ENCODE data around the gene PHACTR1. TPM values are rescaled to one million over a fixed set of nuclear protein-coding genes. Genes with fewer than 3 reads are reported as not detected.

The PHACTR1 gene
- polyA plus RNA-seq, 1 of the 3 experiments (the other 2 are of a cell fraction): 0.12 TPM

DNA sequence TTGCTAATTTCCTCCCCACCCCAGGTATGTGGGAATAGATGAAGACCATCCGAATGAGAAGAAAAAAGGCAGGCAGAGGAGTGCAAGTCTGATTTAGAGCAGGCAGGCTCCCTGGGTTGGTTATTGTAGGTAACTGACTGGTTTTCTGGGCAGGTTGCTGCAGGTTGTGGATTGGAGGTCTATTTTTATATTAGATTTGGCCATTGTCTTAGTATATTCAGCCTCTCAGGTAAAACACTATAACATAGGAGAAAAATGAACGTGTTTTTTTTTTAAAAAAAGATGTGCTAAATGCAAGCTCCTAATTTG is 612.3 kb downstream of the PHACTR1 start:
- Histone ChIP-seq H3K4me2 (peak overlapping the region; percentile 95), H3K27ac (ENCODE audit: low read depth in 2 of 2, low read length in 1 of 2) (peak overlapping the region; percentile 86 to 89; a peak in 3 of 4 replicates), H3K9me3 (no peaks in the 10 kb centered on the region), H3K4me3 (ENCODE audit: low read depth in 2 of 2, low read length in 1 of 2) (peak overlapping the region; percentile 88 to 96), H3K79me2 (ENCODE audit: insufficient read depth) (peaks cover 20% of the 10 kb centered on the region), H3K4me1 (ENCODE audit: control insufficient read depth in 1 of 2, insufficient read depth in 2 of 2, low read depth in 1 of 2, low read length in 1 of 2) (peaks cover 4 to 12% of the 10 kb centered on the region in 2 experiments; a peak in 3 of 4 replicates), H2AFZ (ENCODE audit: low read depth) (peak overlapping the region; percentile 95), H4K20me1 (ENCODE audit: insufficient read depth) (no peaks in the 10 kb centered on the region), H3K36me3 (replicated peaks in 1 of 2; ENCODE audit: control insufficient read depth in 1 of 2, insufficient read depth in 2 of 2, low read length in 1 of 2) (peaks cover 18 to 21% of the 10 kb centered on the region in 2 experiments), H3F3A (replicated peaks; ENCODE audit: insufficient read depth) (peaks cover 8% of the 10 kb centered on the region), H3K27me3 (ENCODE audit: insufficient read depth) (no peaks in the 10 kb centered on the region), H3K9ac (peak overlapping the region; percentile 85), H3K9me2 (no peaks in the 10 kb centered on the region)
- WGBS (ENCODE audit: low lambda C conversion rate): 3% methylated on average over 2 of the region's 2 CpGs
- no peak for DNase-seq
- ChIA-PET CTCF (interaction anchor here (0.7 to 11.4 kb wide), 8 partner anchors 11 to 429 kb away, joined by 3 to 143 read pairs (median 4); partner anchors contain the start of gene SIRT5), POLR2A (interaction anchor here (1.0 to 3.0 kb wide), 7 partner anchors 26 to 419 kb away, joined by 3 to 18 read pairs (median 3); partner anchors contain the start of genes NOL7 and SIRT5)
- TF ChIP-seq FOXM1 (IDR thresholded peaks at IDR 0.05; ENCODE audit: low read depth) (no peak), EZH2phosphoT487 (IDR thresholded peaks at IDR 0.05; ENCODE audit: borderline replicate concordance, low read depth) (no peak), RCOR1 (IDR thresholded peaks at IDR 0.05; ENCODE audit: low read length) (no peak), ZBTB33 (IDR thresholded peaks at IDR 0.05; ENCODE audit: borderline replicate concordance, low read depth) (0 out of 2 replicates have a peak, but pooled peaks have one; percentile 5), RXRA (IDR thresholded peaks at IDR 0.05; ENCODE audit: borderline replicate concordance, low read depth) (no peak), YY1 (IDR thresholded peaks at IDR 0.05; ENCODE audit: low read depth) (no peak), FOSL2 (IDR thresholded peaks at IDR 0.05; ENCODE audit: borderline replicate concordance, low read depth) (no peak)

DNA sequence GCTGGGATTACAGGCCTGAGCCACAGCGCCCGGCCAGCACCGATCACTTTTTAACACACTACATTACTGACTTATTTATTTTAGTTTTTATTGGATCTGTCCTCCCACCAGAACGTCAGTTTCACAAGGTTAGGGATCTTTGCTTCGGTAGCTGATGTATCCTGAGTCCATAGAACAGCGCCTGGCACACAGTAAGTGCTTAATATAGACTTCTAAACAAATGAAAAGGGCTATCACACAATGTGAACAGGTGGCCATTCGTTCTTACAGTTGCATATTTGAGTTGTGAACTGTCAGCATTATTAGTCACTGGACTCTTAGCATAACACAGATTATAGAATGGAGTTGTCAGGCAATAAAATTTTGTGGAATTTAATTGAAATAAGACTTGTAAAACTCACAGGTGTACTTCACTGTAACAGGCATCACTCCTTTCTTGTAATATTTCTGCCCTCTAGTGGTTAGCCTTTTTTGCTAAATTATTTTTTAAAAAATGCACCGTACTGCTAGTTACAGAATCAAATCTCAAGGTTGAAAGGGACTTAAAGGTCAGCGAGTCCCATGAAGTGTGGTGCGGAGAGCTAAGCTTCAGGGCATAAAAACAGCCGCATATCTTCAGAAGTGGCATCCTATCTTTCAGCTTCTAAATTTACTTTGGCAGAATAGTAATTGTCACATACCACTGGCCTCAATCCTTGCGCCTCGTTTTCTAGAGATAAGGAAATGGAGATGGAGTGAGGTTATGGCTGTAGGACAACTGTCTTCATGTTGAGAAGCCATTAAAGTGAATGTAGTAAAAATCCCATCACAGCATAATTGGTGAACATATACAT is 615.2 kb downstream of the PHACTR1 start:
- H3K9me3 ChIP-seq: no peaks in the 10 kb centered on the region
- no peaks in the 10 kb centered on the region for H4K20me1 ChIP-seq (ENCODE audit: insufficient read depth)
- no peak overlapping the region for H3K9ac ChIP-seq
- peaks cover 11% of the 10 kb centered on the region for H3K79me2 ChIP-seq (ENCODE audit: insufficient read depth)
- no peaks in the 10 kb centered on the region for H3K36me3 ChIP-seq (replicated peaks in 1 of 2; ENCODE audit: control insufficient read depth in 1 of 2, insufficient read depth in 2 of 2, low read length in 1 of 2)
- no peaks in the 10 kb centered on the region for H3K27me3 ChIP-seq (ENCODE audit: insufficient read depth)
- ChIA-PET CTCF (interaction anchor here (0.6 to 11.4 kb wide), 22 partner anchors 9 to 694 kb away, joined by 3 to 143 read pairs (median 4); partner anchors contain the start of genes NOL7 and SIRT5), POLR2A (no interaction called here)
- H2AFZ ChIP-seq (ENCODE audit: low read depth): 0 out of 2 replicates have a peak overlapping the region, but pooled peaks have one; percentile 76
- DNase-seq: peak; percentile 27
- TF ChIP-seq CHD2 (IDR thresholded peaks at IDR 0.05; ENCODE audit: low read length, partially characterized antibody) (no peak), IRF3 (IDR thresholded peaks at IDR 0.05; ENCODE audit: low read depth, low read length) (no peak), SMC3 (IDR thresholded peaks at IDR 0.05; ENCODE audit: low read depth, low read length) (peak; percentile 52), POLR2AphosphoS5 (IDR thresholded peaks at IDR 0.05; ENCODE audit: low read depth, low read length) (no peak), RAD21 (IDR thresholded peaks at IDR 0.05; ENCODE audit: low read length) (peak; percentile 78), RXRA (IDR thresholded peaks at IDR 0.05; ENCODE audit: borderline replicate concordance, low read depth) (no peak)
- TF ChIP-seq, protein P1, sequence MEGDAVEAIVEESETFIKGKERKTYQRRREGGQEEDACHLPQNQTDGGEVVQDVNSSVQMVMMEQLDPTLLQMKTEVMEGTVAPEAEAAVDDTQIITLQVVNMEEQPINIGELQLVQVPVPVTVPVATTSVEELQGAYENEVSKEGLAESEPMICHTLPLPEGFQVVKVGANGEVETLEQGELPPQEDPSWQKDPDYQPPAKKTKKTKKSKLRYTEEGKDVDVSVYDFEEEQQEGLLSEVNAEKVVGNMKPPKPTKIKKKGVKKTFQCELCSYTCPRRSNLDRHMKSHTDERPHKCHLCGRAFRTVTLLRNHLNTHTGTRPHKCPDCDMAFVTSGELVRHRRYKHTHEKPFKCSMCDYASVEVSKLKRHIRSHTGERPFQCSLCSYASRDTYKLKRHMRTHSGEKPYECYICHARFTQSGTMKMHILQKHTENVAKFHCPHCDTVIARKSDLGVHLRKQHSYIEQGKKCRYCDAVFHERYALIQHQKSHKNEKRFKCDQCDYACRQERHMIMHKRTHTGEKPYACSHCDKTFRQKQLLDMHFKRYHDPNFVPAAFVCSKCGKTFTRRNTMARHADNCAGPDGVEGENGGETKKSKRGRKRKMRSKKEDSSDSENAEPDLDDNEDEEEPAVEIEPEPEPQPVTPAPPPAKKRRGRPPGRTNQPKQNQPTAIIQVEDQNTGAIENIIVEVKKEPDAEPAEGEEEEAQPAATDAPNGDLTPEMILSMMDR (IDR thresholded peaks at IDR 0.05): peak; percentile 77
- peaks cover 8 to 11% of the 10 kb centered on the region in 2 experiments; a peak in 3 of 4 replicates for H3K4me1 ChIP-seq (ENCODE audit: control insufficient read depth in 1 of 2, insufficient read depth in 2 of 2, low read depth in 1 of 2, low read length in 1 of 2)
- H3K9me2 ChIP-seq: no peaks in the 10 kb centered on the region
- H3K4me2 ChIP-seq: no peak overlapping the region
- WGBS (ENCODE audit: low lambda C conversion rate): 55% methylated on average over 13 of the region's 13 CpGs
- no peak overlapping the region for H3K27ac ChIP-seq (ENCODE audit: low read depth in 2 of 2, low read length in 1 of 2)
- no peak overlapping the region for H3K4me3 ChIP-seq (ENCODE audit: low read depth in 2 of 2, low read length in 1 of 2)
- peaks cover 8% of the 10 kb centered on the region for H3F3A ChIP-seq (replicated peaks; ENCODE audit: insufficient read depth)

Data from SK-N-SH (cell line).